HEK293 (cell line): Measurements from ENCODE around the gene DPM2.

Source experiments
- CTCF ChIA-PET: fragments of 350-600 bp; formaldehyde crosslinking; extraction: SDS; loops from one replicate; lab custom pipeline; 2021; ENCODE audit warnings: antibody characterized with exemption; lab: Yijun Ruan, JAX
- POLR2A ChIA-PET: fragments of 300-600 bp; formaldehyde crosslinking; extraction: SDS; loops from one replicate; lab custom pipeline; 2020; ENCODE audit warnings: antibody characterized with exemption, inconsistent platforms; lab: Yijun Ruan, JAX
- H3K27ac ChIP-seq: fragments of 200-500 bp; sonication (Bioruptor generic); 2 replicates; pipeline ENCODE4 v1.5.1; 2014; ENCODE audit warnings: low read depth, low read length, control low read depth, inconsistent platforms; ENCODE audit errors: extremely low read depth
- H3K36me3 ChIP-seq, 2 experiments: fragments of 200-500 bp in 1 of 2; sonication (Bioruptor generic) in 1 of 2; 1 replicate in 1 of 2; 2 replicates in 1 of 2; pipeline ENCODE4 v1.5.1; 2014 to 2017; ENCODE audit warnings: inconsistent platforms in 2 of 2, low read length in 2 of 2; ENCODE audit not compliant: control insufficient read depth in 2 of 2, insufficient read depth in 1 of 2
- H3K4me1 ChIP-seq: fragments of 200-500 bp; sonication (Bioruptor generic); 2 replicates; pipeline ENCODE4 v1.5.1; 2014; ENCODE audit warnings: mild to moderate bottlenecking, low read length, inconsistent platforms; ENCODE audit not compliant: control insufficient read depth, insufficient read depth
- H3K4me3 ChIP-seq: 2 replicates; pipeline ENCODE4 v1.5.1; 2011; ENCODE audit warnings: low read depth, mild to moderate bottlenecking, control low read depth, low read length, moderate library complexity
- H3K9me3 ChIP-seq: fragments of 200-500 bp; sonication (Bioruptor generic); 2 replicates; pipeline ENCODE4 v1.5.1; 2014; ENCODE audit warnings: low read depth, low read length, inconsistent platforms; ENCODE audit not compliant: control insufficient read depth, insufficient read depth
- PRDM10 ChIP-seq: fragments of 450-650 bp; formaldehyde crosslinking; IDR thresholded peaks from 2 replicates; pipeline ENCODE4 v1.5.1; 2016; ENCODE audit warnings: missing biosample characterization, missing genetic modification characterization
- REPIN1 ChIP-seq: fragments of 450-650 bp; formaldehyde crosslinking; IDR thresholded peaks from 2 replicates; pipeline ENCODE4 v1.5.1; 2017; ENCODE audit warnings: missing biosample characterization, missing genetic modification characterization, low read depth
- TCF7L2 ChIP-seq: IDR thresholded peaks from 2 replicates; pipeline ENCODE4 v1.6.1; 2011; ENCODE audit warnings: low read depth, mild to moderate bottlenecking, inconsistent platforms, low read length, moderate library complexity, borderline replicate concordance
- ZFP3 ChIP-seq: fragments of 450-650 bp; formaldehyde crosslinking; IDR thresholded peaks from 2 replicates; pipeline ENCODE4 v1.5.1; 2016; ENCODE audit warnings: low read depth, missing biosample characterization, missing genetic modification characterization
- ZNF138 ChIP-seq: fragments of 450-650 bp; formaldehyde crosslinking; IDR thresholded peaks from 2 replicates; pipeline ENCODE4 v1.5.1; 2016; ENCODE audit warnings: missing biosample characterization, missing genetic modification characterization, borderline replicate concordance
- ZNF174 ChIP-seq: fragments of 450-650 bp; formaldehyde crosslinking; IDR thresholded peaks from 2 replicates; pipeline ENCODE4 v1.5.0; 2017; ENCODE audit warnings: missing biosample characterization, mild to moderate bottlenecking, missing genetic modification characterization
- ZNF2 ChIP-seq: fragments of 450-650 bp; formaldehyde crosslinking; IDR thresholded peaks from 2 replicates; pipeline ENCODE4 v1.5.1; 2016; ENCODE audit warnings: missing biosample characterization, missing genetic modification characterization
- ZNF239 ChIP-seq: fragments of 450-650 bp; formaldehyde crosslinking; IDR thresholded peaks from 2 replicates; pipeline ENCODE4 v1.5.1; 2016; ENCODE audit warnings: missing biosample characterization, missing genetic modification characterization
- ZNF398 ChIP-seq: fragments of 450-650 bp; formaldehyde crosslinking; IDR thresholded peaks from 2 replicates; pipeline ENCODE4 v1.5.1; 2017; ENCODE audit warnings: missing biosample characterization, missing genetic modification characterization
- ZNF449 ChIP-seq: fragments of 450-650 bp; formaldehyde crosslinking; IDR thresholded peaks from 2 replicates; pipeline ENCODE4 v1.5.1; 2017; ENCODE audit warnings: missing biosample characterization, mild to moderate bottlenecking, missing genetic modification characterization, moderate library complexity
- ZNF501 ChIP-seq: fragments of 450-650 bp; formaldehyde crosslinking; IDR thresholded peaks from 2 replicates; pipeline ENCODE4 v1.5.1; 2016; ENCODE audit warnings: missing biosample characterization, missing genetic modification characterization
- ZNF513 ChIP-seq: fragments of 450-650 bp; IDR thresholded peaks from 2 replicates; pipeline ENCODE4 v1.5.1; 2018; ENCODE audit warnings: missing biosample characterization, missing genetic modification characterization

Gene DPM2

GRCh38 chr9:127982912-127983311 is 45.3 kb upstream of the DPM2 start (continued):
- TF ChIP-seq ZNF398 (tag by site-specific recombination) (no peak), ZNF449 (no peak), ZNF2 (no peak), ZNF513 (tag by site-specific recombination) (no peak), TCF7L2 (no peak)

GRCh38 chr9:127981559-127982121 is 44.0 kb upstream of the DPM2 start:
- Histone ChIP-seq H3K9me3 (no peaks in the 10 kb centered on the region), H3K27ac (peak overlapping the region; percentile 35; the same call in 1 of the 2 replicates), H3K36me3 (no peaks in the 10 kb centered on the region), H3K4me3 (peak overlapping the region; percentile 36), H3K4me1 (peaks cover 6% of the 10 kb centered on the region; the same call in 1 of the 2 replicates)
- POLR2A ChIA-PET = interaction anchor here (0.7 to 2.8 kb wide), 10 partner anchors 10 to 117 kb away, joined by 3 to 19 read pairs (median 6); partner anchors contain the start of gene SLC25A25
- TF ChIP-seq ZFP3 (tag by site-specific recombination) (no peak), ZNF239 (tag by site-specific recombination) (no peak), REPIN1 (no peak), ZNF138 (tag by site-specific recombination) (no peak), PRDM10 (tag by site-specific recombination) (0 out of 2 replicates have a peak, but pooled peaks have one; percentile 1), ZNF174 (no peak), ZNF501 (0 out of 2 replicates have a peak, but pooled peaks have one; percentile 4)
- CTCF ChIA-PET = interaction anchor here (0.6 to 10.0 kb wide), 7 partner anchors 12 to 143 kb away, joined by 3 to 94 read pairs (median 4); no protein-coding TSS in a partner anchor
